ENCODE data around the gene GNAI3.
A peak's percentile ranks its signal among the peaks of the same experiment; 100 is the strongest.

GRCh38 chr1:109620841-109621286 is 72.4 kb downstream of the GNAI3 start:
- no peak for TF ChIP-seq USF1 (IDR thresholded peaks at IDR 0.05; ENCODE audit: borderline replicate concordance, extremely low read length, insufficient read depth, low read depth, low read length)
- peak; percentile 52; the same call in 1 of the 2 replicates for TF ChIP-seq POLR2A (IDR thresholded peaks at IDR 0.05; ENCODE audit: low read depth, low read length)
- TF ChIP-seq ZNF384 (IDR thresholded peaks at IDR 0.05; ENCODE audit: borderline replicate concordance, low read depth, low read length) = no peak
